ENCODE data around the gene MTF2. TPM values are rescaled to one million over a fixed set of nuclear protein-coding genes. Genes with fewer than 3 reads are reported as not detected.

Gene MTF2
- total RNA-seq, 6 experiments from 2014 or later, result 12.5 to 17.1 (median 14.0) TPM

- Mint-ChIP-seq H3K9me3 (no peaks in the 10 kb centered on the region), H3K4me1 (ENCODE audit: low read depth) (peaks cover 10% of the 10 kb centered on the region), H3K36me3 (ENCODE audit: low read depth) (peaks cover 9% of the 10 kb centered on the region; the same call in 1 of the 2 replicates), H3K27me3 (ENCODE audit: insufficient read depth) (no peaks in the 10 kb centered on the region), H3K27ac (peak overlapping the region; percentile 40), H3K4me3 (no peak overlapping the region)
- DNase-seq, result no peak
- no peak for TF ChIP-seq CTCF (IDR thresholded peaks at IDR 0.05)
Observed at GRCh38 chr1:93140106-93140505, 61.0 kb downstream of the MTF2 start.

DNA sequence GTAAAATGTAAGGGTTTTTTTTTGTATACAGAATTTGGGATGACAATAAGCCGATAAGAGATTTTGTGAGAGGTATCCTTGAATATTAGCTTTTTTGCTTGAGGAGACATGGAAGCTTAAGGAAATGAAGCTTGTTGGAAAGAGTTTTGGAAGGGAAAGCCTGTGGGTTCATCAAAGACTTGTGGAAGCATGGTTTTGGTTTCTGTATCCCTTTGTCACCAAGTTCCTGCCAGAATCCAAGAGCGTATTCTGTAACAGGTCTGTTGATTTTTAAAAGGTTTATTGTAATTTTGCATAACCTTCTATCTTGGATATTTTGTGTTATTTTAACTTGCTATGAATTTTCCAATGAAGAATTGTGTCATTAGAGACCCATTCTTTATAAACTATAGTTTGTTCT is 63.1 kb downstream of the MTF2 start:
- Mint-ChIP-seq H3K4me3 (no peak overlapping the region), H3K9me3 (no peaks in the 10 kb centered on the region), H3K27ac (no peak overlapping the region), H3K4me1 (ENCODE audit: low read depth) (peaks cover 16% of the 10 kb centered on the region), H3K36me3 (ENCODE audit: low read depth) (peaks cover 5% of the 10 kb centered on the region; the same call in 1 of the 2 replicates), H3K27me3 (ENCODE audit: insufficient read depth) (no peaks in the 10 kb centered on the region)
- no peak for DNase-seq
- TF ChIP-seq CTCF (IDR thresholded peaks at IDR 0.05), result no peak

GRCh38 chr1:93143136-93143535 is 64.1 kb downstream of the MTF2 start:
- Mint-ChIP-seq H3K27ac (no peak overlapping the region), H3K4me3 (no peak overlapping the region), H3K4me1 (ENCODE audit: low read depth) (peaks cover 26% of the 10 kb centered on the region), H3K36me3 (ENCODE audit: low read depth) (peaks cover 14% of the 10 kb centered on the region), H3K9me3 (no peaks in the 10 kb centered on the region), H3K27me3 (ENCODE audit: insufficient read depth) (no peaks in the 10 kb centered on the region; the same call in 1 of the 2 replicates)
- TF ChIP-seq CTCF (IDR thresholded peaks at IDR 0.05), result no peak
- no peak for DNase-seq

DNA sequence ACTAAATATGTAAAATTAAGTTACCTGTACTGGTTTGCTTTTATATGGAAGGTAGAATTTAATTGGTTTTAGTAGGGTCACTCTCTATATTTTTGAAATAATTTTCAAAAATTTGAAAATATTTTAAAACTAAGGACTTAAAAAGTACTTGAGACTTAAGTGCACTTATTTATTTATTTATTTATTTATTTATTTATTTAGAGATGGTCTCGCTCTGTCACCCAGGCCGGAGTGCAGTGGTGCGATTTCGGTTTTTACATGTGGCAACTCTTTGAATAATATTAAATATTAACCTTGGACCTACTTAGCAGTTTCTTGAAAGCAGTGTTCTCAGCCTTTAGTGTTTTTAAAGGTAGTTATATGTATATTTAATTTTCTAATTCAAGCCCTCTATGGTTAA is 64.7 kb downstream of the MTF2 start:
- Mint-ChIP-seq H3K4me3 (no peak overlapping the region), H3K36me3 (ENCODE audit: low read depth) (peaks cover 17% of the 10 kb centered on the region), H3K4me1 (ENCODE audit: low read depth) (peaks cover 29% of the 10 kb centered on the region), H3K27ac (no peak overlapping the region), H3K9me3 (no peaks in the 10 kb centered on the region), H3K27me3 (ENCODE audit: insufficient read depth) (no peaks in the 10 kb centered on the region; the same call in 1 of the 2 replicates)
- TF ChIP-seq CTCF (IDR thresholded peaks at IDR 0.05), result no peak
- no peak for DNase-seq

DNA sequence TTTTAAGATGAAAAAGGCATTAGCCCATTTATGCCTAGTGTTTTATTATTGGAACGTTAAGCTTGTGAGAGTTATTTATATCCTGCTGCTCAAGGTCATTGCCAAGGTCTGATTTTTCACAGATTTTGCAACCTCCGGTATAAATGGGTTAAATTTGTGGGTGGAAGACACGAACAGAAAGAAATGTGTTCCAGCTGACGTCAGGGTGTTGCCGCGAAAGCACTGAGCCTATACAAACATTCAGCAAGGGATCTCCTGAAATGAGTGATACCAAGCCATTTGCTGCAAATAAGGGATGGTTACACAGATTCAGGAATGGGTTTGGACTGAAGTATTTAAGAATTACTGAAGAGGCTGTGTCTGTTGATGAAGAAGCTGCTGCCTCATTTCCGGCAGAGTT is 68.9 kb downstream of the MTF2 start:
- H3K36me3 Mint-ChIP-seq (ENCODE audit: low read depth), result peaks cover 27% of the 10 kb centered on the region

More for the DNA sequence above, 68.9 kb downstream of the MTF2 start:
- DNase-seq, result peak; percentile 5
- no peaks in the 10 kb centered on the region for H3K9me3 Mint-ChIP-seq
- peaks cover 19% of the 10 kb centered on the region for H3K4me1 Mint-ChIP-seq (ENCODE audit: low read depth)
- no peak overlapping the region for H3K4me3 Mint-ChIP-seq
- TF ChIP-seq CTCF (IDR thresholded peaks at IDR 0.05), result no peak
- H3K27me3 Mint-ChIP-seq (ENCODE audit: insufficient read depth), result no peaks in the 10 kb centered on the region; the same call in 1 of the 2 replicates
- peak overlapping the region; percentile 59 for H3K27ac Mint-ChIP-seq
